HG02763 (cell line): ENCODE data around the gene METRN.

Experiments used
- ATAC-seq: cut with Tn5 transposase; IDR thresholded peaks from one replicate; pipeline ENCODE4 v1.9.1; 2021; ENCODE audit warnings: mild to moderate bottlenecking, moderate library complexity; ENCODE audit not compliant: unreplicated experiment

Gene METRN

DNA sequence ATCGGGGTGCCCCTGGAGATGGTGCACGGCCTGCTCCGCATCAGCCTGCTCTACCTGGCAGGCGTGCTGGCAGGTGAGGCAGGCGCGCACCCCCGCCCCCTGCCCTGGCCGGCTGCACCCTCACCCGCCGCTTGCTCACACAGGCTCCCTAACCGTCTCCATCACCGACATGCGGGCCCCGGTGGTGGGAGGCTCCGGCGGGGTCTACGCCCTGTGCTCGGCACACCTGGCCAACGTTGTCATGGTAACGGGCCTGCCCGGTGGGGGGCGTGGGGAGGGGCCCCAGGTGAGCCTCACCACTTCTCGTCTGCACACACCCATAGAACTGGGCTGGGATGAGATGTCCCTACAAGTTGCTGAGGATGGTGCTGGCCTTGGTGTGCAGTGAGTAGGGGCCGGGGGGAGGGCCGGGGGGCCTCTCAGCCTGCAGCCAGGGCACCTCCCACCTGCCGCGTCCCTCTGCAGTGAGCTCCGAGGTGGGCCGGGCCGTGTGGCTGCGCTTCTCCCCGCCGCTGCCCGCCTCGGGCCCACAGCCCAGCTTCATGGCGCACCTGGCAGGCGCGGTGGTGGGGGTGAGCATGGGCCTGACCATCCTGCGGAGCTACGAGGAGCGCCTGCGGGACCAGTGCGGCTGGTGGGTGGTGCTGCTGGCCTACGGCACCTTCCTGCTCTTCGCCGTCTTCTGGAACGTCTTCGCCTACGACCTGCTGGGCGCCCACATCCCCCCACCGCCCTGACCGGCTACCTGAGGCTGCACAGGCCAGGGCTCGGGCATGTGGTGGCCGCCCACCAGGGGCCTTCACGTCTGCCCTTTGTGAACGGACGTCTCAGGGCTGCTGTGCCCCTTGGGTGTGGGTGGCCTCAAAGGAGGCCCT is 37.4 kb upstream of the METRN start:
- ATAC-seq = no peak

- no peak for ATAC-seq
Observed at GRCh38 chr16:678209-678857, 36.6 kb upstream of the METRN start.

DNA sequence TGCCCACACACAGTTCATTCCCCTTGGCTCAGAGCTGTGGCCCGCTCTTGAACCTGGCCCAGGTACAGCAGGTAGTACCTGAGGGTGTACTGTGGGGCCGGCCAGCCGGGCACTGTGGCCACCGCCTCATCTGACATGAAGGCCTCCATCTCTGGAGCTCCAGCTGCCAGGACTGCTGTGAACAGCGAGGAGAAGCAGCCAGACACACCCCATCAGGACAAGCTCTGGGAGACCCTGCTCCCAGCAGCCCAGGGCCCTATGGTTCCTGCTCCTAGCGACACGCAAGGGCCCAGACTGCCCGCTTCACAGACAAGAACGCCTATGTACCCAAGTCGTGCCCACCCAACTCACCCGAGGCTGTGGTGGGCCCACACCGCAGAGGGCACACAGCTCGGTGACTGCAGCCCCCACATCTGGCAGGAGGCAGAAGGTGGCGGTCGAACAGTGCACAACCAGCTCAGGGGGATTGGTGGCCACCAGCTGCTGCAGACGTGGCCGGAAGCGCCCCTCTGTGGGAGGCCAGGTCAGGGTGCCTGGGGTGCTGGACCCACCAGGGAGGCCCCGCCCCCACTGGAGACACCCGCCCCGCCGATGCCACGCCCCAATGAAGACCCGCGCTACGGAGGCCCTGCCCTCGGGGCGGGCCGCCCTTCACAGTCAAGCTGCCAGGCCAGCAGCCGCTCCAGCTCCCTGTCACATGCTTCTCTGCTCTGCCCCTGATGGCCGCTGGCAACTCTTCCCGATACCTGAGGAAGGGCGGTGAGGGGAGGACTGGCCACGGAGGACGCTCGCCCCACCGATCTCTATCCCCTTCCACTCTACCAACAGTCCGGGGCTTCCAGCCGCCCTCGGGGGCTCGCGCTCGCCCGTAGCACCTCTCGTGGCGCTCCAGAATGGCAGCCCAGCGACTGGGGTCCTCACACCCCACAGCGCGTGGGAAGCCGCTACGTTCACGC is 35.8 kb upstream of the METRN start:
- ATAC-seq = no peak

GRCh38 chr16:679814-680624 is 34.9 kb upstream of the METRN start, which contains the start of gene STUB1:
Gene STUB1, plus strand, starts transcription at chr16:680410. Its CDS starts 116 bp downstream, at chr16:680526.
- ATAC-seq = peak; percentile 36

DNA sequence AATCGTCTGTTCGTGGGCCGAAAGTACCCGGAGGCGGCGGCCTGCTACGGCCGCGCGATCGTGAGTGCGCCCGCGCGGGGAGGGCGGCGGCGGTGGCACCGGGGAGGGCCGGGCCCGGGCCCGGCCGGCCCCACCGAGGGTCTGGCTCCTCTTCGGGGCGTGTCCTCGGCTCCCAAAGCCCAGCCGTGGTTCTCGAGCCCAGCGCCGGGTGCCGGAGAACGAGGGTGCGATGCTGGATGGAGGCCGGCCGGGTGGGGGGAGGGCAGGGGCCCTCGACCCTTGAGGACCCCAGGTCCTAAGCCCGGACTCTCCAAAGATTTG is 34.3 kb upstream of the METRN start:
- no peak for ATAC-seq

DNA sequence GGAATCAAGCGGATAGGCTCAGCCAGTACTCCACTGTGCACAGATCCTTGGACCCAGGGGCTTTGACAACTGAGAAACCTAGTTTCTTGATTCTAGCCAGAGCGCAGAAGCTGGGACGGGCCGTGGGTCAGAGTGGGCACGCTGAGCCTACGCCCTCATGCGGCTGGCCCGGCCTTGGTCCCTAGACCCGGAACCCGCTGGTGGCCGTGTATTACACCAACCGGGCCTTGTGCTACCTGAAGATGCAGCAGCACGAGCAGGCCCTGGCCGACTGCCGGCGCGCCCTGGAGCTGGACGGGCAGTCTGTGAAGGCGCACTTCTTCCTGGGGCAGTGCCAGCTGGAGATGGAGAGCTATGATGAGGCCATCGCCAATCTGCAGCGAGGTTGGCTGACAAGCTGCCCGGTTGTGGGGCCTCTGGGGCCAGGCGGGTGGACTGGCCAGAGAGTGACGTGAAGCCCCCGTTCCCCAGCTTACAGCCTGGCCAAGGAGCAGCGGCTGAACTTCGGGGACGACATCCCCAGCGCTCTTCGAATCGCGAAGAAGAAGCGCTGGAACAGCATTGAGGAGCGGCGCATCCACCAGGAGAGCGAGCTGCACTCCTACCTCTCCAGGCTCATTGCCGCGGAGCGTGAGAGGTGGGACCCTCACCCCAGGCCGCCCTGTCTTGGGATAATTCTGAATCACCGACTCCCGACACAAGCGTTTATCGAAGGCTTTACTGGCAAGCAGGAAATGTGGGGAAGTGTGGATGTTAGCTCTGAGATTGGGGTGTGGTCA is 33.8 kb upstream of the METRN start:
- ATAC-seq = no peak

DNA sequence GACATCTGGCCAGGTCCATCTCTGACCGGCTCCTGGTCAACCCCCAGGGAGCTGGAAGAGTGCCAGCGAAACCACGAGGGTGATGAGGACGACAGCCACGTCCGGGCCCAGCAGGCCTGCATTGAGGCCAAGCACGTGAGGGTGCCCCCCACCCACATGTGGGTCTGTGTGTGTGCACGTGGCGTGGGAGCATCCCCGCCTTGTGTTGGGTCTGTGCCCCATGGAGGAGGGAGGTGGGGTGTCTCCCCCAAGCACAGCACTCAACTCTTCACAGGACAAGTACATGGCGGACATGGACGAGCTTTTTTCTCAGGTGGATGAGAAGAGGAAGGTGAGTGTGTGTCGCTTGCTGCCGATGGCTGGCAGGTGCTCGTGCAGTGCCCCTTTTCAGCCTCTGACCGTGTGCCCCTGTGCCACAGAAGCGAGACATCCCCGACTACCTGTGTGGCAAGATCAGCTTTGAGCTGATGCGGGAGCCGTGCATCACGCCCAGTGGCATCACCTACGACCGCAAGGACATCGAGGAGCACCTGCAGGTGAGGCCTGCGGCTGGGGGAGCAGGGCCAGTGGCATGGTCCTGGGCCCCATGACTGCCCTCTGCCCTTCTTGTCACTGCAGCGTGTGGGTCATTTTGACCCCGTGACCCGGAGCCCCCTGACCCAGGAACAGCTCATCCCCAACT is 33.0 kb upstream of the METRN start:
- ATAC-seq = no peak

GRCh38 chr16:682493-683395 is 32.2 kb upstream of the METRN start:
- ATAC-seq = no peak

- ATAC-seq = no peak
Observed at GRCh38 chr16:683396-684070, 31.4 kb upstream of the METRN start.

DNA sequence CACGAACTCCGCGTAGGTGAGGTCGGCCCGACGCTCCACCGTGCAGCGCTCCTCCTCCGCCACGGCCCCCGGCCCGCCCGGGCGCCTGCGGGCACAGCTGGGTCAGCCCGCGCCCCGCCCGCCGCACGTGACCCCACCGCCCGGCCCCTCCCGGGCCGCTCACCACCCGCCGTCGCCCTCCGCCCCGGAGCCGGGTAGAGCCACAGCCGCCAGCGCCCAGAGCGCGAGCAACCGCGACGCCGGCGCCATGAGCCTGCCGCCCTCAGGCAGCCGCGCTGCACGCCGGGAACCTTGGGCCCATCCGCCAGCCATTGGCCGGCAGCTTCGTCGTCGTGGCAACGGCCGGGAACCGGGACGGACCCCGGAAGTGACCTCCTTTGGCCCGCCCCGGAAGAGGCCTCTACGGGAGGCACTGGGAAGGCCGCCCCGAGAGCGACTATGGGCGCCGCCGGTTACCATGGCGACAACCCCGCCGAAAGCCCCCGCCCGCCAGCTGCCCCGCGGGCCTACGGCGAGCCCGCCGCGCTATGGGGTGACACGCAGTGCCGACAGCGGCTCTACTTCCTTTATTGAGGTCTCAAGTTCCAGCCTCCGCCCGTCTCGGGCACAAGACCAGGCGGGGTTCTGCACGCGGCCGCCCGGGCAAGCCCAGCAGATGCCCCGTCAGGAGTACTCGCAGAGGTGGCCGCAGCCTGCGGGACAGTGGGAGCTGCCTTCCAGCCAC is 30.7 kb upstream of the METRN start, which contains the start of gene JMJD8:
TSS of gene JMJD8 (minus strand) at position 264 of the 724 bp plus-strand sequence. CDS start at position 249, 15 bp downstream.
- peak; percentile 66 for ATAC-seq

DNA sequence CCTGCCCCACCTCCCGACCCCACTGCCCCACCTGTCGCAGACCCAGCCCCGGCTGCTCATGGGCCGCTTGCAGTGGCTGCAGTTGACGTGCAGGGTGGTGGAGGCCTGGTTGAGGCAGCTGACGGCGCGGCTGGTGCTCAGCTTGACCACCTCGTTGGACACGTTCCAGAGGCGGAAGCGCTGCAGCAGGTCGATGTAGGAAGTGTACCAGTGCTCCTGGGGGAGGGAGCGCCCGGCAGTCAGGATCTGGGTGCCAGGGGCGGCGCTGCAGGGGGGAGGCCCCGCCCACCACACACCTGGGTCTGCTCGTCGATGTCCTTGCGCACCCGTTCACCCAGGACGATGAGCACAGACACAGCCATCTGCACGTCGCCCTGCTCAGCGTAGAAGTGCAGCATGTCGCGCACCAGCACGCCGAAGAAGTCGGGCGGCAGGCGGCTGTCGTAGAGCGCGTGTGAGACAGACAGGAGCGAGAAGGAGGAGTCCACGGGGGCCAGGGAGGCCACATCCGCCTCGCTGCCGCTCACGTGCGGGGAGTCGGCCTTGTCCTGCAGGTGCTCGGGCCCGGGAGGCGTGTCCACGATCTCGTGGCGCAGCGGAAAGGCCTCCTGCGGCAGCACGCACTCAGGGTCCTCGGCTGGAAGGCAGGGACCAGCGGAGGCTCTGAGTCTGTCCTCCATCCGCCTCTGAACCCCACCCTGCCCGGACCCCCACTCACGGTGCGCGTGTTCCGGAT is 29.8 kb upstream of the METRN start:
- no peak for ATAC-seq

DNA sequence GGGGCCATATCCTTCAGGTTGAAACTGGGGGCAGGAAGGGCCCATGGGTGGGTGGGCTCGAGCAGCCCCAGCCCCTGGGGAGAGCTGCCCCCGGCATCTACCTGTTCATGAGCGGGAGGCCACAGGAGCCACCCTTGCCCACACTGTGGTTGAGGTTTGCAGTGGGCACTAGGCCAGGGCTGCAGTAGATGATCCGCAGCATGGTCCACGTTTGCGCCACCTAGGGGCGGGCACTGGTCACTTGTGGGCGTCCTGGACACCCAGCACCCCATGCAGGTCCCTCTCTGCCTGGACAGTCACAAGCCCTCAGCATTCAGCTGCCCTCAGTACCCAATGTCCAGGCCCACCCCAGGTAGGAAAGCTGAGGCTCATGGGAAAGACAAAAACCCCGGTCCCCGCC is 29.0 kb upstream of the METRN start:
- ATAC-seq = no peak

GRCh38 chr16:686459-687260 is 28.3 kb upstream of the METRN start:
- no peak for ATAC-seq

GRCh38 chr16:687499-687898 is 27.4 kb upstream of the METRN start:
- no peak for ATAC-seq

- no peak for ATAC-seq
Observed at GRCh38 chr16:689175-689897, 25.6 kb upstream of the METRN start.
